Upper lobe of left lung (tissue), 4 donors: ENCODE measurements around the gene LEPR.

Source experiments
- CTCF ChIP-seq, 6 experiments: fragments of 450-650 bp in 4 of 6; fragments of 200-600 bp in 2 of 6; sonication (generic) in 2 of 6; IDR thresholded peaks; one replicate each; pipeline ENCODE4 v1.5.1; 2016 to 2019; ENCODE audit warnings: antibody characterized with exemption in 6 of 6
- EP300 ChIP-seq, 4 donors: sonication (generic); formaldehyde crosslinking; IDR thresholded peaks; one replicate each; pipeline ENCODE4 v1.5.1; 2017; ENCODE audit warnings: antibody characterized with exemption in 4 of 4, control low read depth in 2 of 4
- POLR2A ChIP-seq, 4 donors: fragments of 450-650 bp; IDR thresholded peaks; one replicate each; pipeline ENCODE4 v1.5.1; 2016 to 2017; ENCODE audit warnings: antibody characterized with exemption in 4 of 4, mild to moderate bottlenecking in 2 of 4
- POLR2AphosphoS5 ChIP-seq, 2 donors: sonication (generic); formaldehyde crosslinking; IDR thresholded peaks; one replicate each; pipeline ENCODE4 v1.5.1; 2017; ENCODE audit warnings: antibody characterized with exemption in 2 of 2

GRCh38 chr1:65414538-65414937, 5.9 kb upstream of the LEPR start:
- TF ChIP-seq POLR2A (IDR thresholded peaks at IDR 0.05): no peak
- TF ChIP-seq POLR2AphosphoS5 (IDR thresholded peaks at IDR 0.05): no peak
- TF ChIP-seq EP300 (IDR thresholded peaks at IDR 0.05): no peak
- TF ChIP-seq CTCF (IDR thresholded peaks at IDR 0.05): no peak
